ENCODE data around the gene AQP6.

The AQP6 gene

DNA sequence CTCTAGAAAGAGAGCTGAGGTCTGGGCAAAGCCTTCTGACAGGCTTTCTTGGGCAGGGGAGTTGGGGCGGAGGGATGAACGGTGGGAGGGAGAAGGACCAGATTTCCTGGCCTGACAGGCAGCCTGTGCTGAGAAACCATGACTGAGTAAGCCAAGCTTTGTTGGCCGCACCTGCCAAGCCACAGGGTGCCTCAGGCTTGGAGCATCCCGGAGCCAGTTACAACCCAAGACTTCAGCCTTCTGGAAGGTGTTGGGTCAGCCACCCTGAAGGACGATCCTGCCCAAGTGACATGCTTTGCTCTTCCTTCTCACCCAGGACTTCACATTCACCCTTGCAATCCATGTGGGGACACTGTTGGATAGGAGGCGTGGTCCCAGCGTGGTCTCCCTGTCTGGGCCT is 43.2 kb upstream of the AQP6 start:
- TF ChIP-seq, protein P1, sequence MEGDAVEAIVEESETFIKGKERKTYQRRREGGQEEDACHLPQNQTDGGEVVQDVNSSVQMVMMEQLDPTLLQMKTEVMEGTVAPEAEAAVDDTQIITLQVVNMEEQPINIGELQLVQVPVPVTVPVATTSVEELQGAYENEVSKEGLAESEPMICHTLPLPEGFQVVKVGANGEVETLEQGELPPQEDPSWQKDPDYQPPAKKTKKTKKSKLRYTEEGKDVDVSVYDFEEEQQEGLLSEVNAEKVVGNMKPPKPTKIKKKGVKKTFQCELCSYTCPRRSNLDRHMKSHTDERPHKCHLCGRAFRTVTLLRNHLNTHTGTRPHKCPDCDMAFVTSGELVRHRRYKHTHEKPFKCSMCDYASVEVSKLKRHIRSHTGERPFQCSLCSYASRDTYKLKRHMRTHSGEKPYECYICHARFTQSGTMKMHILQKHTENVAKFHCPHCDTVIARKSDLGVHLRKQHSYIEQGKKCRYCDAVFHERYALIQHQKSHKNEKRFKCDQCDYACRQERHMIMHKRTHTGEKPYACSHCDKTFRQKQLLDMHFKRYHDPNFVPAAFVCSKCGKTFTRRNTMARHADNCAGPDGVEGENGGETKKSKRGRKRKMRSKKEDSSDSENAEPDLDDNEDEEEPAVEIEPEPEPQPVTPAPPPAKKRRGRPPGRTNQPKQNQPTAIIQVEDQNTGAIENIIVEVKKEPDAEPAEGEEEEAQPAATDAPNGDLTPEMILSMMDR (IDR thresholded peaks at IDR 0.05; ENCODE audit: insufficient read depth, missing control alignments), result no peak
- DNase-seq (ENCODE audit: insufficient read length, low spot score) (no peak), FAIRE-seq (no peak)

GRCh38 chr12:49930515-49931288 is 42.0 kb upstream of the AQP6 start:
- TF ChIP-seq, protein P1 (IDR thresholded peaks at IDR 0.05; ENCODE audit: insufficient read depth, missing control alignments), result no peak
- no peak for FAIRE-seq
- no peak for DNase-seq (ENCODE audit: insufficient read length, low spot score)

- FAIRE-seq (no peak), DNase-seq (ENCODE audit: insufficient read length, low spot score) (no peak)
- TF ChIP-seq, protein P1 (IDR thresholded peaks at IDR 0.05; ENCODE audit: insufficient read depth, missing control alignments), result no peak
Observed at GRCh38 chr12:49932023-49932422, 40.7 kb upstream of the AQP6 start.

DNA sequence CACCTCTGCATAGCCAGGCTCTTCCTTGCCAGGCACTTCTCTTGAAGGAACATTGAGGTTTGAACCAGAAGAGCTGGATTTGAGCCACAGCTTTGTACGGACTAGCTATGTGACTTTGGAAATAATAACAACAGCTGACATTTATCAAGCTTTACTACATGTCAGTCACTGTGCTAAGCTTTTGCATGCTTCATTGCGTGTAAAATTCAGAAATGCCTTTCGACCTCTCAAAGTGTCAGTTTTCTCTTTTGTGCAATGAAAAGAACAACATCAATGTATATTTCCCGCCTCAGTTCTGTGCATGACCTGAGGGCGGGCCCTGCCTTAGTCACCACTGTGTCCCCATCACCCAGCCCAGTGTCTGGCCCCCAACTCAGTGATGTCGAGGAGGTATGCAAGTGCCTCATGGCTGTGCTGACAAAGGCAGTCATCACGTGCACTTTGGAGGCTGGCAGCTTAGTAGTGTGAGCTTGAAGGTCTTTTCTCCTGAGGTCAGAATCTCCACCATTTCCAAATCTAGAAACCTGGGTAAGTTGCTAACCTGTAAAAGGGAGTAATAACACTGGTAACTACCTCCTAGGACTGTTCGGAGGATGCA is 40.1 kb upstream of the AQP6 start:
- TF ChIP-seq, protein P1 (IDR thresholded peaks at IDR 0.05; ENCODE audit: insufficient read depth, missing control alignments), result no peak
- no peak for DNase-seq (ENCODE audit: insufficient read length, low spot score)
- no peak for FAIRE-seq

- DNase-seq (ENCODE audit: insufficient read length, low spot score) (no peak), FAIRE-seq (no peak)
- TF ChIP-seq, protein P1 (IDR thresholded peaks at IDR 0.05; ENCODE audit: insufficient read depth, missing control alignments), result no peak
Observed at GRCh38 chr12:49933796-49934195, 39.0 kb upstream of the AQP6 start.

DNA sequence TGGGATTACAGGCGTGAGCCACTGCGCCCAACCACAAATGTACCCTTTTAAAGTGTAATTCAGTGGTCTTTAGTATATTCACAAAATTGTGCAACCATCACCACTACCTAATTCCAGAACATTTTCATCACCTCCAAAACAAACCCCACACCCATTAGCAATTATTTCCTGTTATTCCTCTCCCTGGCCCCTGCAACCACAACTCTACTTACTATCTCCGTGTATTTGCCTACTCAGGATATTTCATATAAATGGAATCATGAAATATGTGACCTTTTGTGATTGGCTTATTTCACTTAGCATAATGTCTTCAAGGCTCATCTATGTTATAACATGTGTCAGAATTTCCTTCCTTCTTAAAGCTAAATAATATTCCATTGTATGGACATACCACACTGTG is 38.2 kb upstream of the AQP6 start:
- DNase-seq (ENCODE audit: insufficient read length, low spot score) (no peak), FAIRE-seq (no peak)
- TF ChIP-seq, protein P1 (IDR thresholded peaks at IDR 0.05; ENCODE audit: insufficient read depth, missing control alignments), result no peak

- FAIRE-seq (no peak), DNase-seq (ENCODE audit: insufficient read length, low spot score) (no peak)
- TF ChIP-seq, protein P1 (IDR thresholded peaks at IDR 0.05; ENCODE audit: insufficient read depth, missing control alignments), result no peak
Observed at GRCh38 chr12:49936925-49937324, 35.8 kb upstream of the AQP6 start.
